Fibroblast of mammary gland (primary cell): ENCODE data around the gene DDAH1.

Source experiments
- DNase-seq: peaks from one replicate; pipeline ENCODE4 v3.0.0-alpha.2; 2010; ENCODE audit warnings: low read depth
- H3K4me3 ChIP-seq: 2 replicates; pipeline ENCODE4 v1.5.1; 2011; ENCODE audit warnings: low read depth, mild to moderate bottlenecking, low read length, moderate library complexity; ENCODE audit not compliant: control insufficient read depth
- CTCF ChIP-seq: conservative IDR thresholded peaks from 2 replicates; pipeline ENCODE4 v1.5.1; 2011; ENCODE audit warnings: low read depth, low read length, inconsistent platforms; ENCODE audit not compliant: control insufficient read depth, insufficient read depth

Gene DDAH1

GRCh38 chr1:85339089-85339488, 125.9 kb downstream of the DDAH1 start:
- DNase-seq = peak; percentile 74
- no peak overlapping the region for H3K4me3 ChIP-seq
- TF ChIP-seq CTCF = no peak

GRCh38 chr1:85334962-85335361, 130.0 kb downstream of the DDAH1 start:
- peak; percentile 49 for DNase-seq
- no peak overlapping the region for H3K4me3 ChIP-seq
- no peak for TF ChIP-seq CTCF

DNA sequence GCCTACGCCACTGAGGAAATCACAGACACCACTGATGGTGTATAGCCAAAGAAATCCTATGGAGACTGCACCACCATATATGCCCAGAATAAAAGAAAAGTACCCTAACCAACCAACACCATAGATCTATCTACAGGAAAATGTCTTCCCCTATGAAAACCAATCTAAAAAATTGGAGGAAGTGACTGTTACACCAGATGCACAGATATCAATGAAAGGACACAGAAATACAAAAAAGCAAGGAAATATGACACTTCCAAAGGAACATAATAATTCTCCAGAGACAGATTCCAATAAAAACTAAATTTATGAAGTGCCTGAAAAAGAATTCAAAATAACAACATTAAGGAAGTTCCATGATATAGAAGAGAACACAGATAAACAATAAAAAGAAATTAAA, 131.8 kb downstream of the DDAH1 start:
- DNase-seq = no peak
- H3K4me3 ChIP-seq = no peak overlapping the region
- no peak for TF ChIP-seq CTCF

DNA sequence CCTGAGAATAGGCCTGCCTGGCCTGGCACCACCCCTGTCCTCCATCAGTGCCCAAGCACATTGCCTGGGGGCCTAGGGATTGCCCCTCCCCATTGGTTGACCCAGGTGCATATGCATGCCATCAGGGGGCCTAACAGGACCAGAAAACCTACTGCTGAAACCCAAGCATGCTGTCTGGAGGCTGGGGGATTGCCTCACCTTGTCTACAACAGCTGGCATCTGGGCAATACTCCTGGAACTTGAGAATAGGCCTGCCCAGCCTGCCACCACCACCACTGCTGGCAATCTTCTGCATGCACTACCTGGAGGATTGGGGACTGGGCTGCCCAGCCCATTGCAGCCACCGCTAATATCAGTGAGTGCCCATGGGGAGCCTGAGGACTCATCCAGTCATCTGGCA, 132.4 kb downstream of the DDAH1 start:
- no peak overlapping the region for H3K4me3 ChIP-seq
- no peak for DNase-seq
- no peak for TF ChIP-seq CTCF

GRCh38 chr1:85330711-85331290, 134.2 kb downstream of the DDAH1 start:
- TF ChIP-seq CTCF = no peak
- no peak overlapping the region for H3K4me3 ChIP-seq
- peak; percentile 98 for DNase-seq

- TF ChIP-seq CTCF = no peak
- peak; percentile 86 for DNase-seq
- no peak overlapping the region for H3K4me3 ChIP-seq
Measured at GRCh38 chr1:85330214-85330631, 134.7 kb downstream of the DDAH1 start.
